SK-N-MC (cell line): Measurements from ENCODE around the gene FOXA3.

Experiments used
- DNase-seq: peaks from one replicate; pipeline ENCODE4 v3.0.0-alpha.2; 2011; ENCODE audit warnings: low read depth, low spot score
- H3K27ac ChIP-seq: fragments of 200-600 bp; sonication (generic); 2 replicates; pipeline ENCODE4 v1.5.1; 2016; ENCODE audit warnings: mixed run types
- H3K36me3 ChIP-seq: fragments of 200-600 bp; sonication (generic); 2 replicates; pipeline ENCODE4 v1.6.1; 2017; ENCODE audit warnings: antibody characterized with exemption, low read length, mixed read lengths; ENCODE audit not compliant: insufficient read depth
- H3K4me3 ChIP-seq: fragments of 200-600 bp; sonication (generic); 2 replicates; pipeline ENCODE4 v1.5.1; 2016
- H3K9ac ChIP-seq: fragments of 200-600 bp; sonication (generic); 2 replicates; pipeline ENCODE4 v1.8.0; 2017; ENCODE audit warnings: mixed run types, mixed read lengths; ENCODE audit not compliant: insufficient read length
- H3K9me3 ChIP-seq: fragments of 200-600 bp; sonication (generic); 2 replicates; pipeline ENCODE4 v1.6.1; 2017; ENCODE audit warnings: low read depth, mild to moderate bottlenecking, antibody characterized with exemption, low read length, moderate library complexity, mixed read lengths
- EZH2 ChIP-seq: fragments of 200-600 bp; sonication (generic); IDR thresholded peaks from one replicate; pipeline ENCODE4 v1.6.1; 2017; ENCODE audit warnings: antibody characterized with exemption
- FOXP2 ChIP-seq: optimal IDR thresholded peaks from 2 replicates; pipeline ENCODE3; 2011; ENCODE audit warnings: mild to moderate bottlenecking, moderate library complexity; ENCODE audit not compliant: insufficient read depth; ENCODE audit errors: extremely low read length, control extremely low read depth
- POLR2AphosphoS5 ChIP-seq: IDR thresholded peaks from 2 replicates; pipeline ENCODE4 v1.6.1; 2012; ENCODE audit warnings: mild to moderate bottlenecking, low read depth, low read length, borderline replicate concordance

The FOXA3 gene

GRCh38 chr19:45876161-45876410 lies 12.0 kb downstream of the FOXA3 start:
- H3K9me3 ChIP-seq = no peaks in the 10 kb centered on the region
- H3K9ac ChIP-seq = no peak overlapping the region
- H3K27ac ChIP-seq = no peak overlapping the region
- no peaks in the 10 kb centered on the region for H3K36me3 ChIP-seq
- no peak for TF ChIP-seq EZH2
- no peak for TF ChIP-seq POLR2AphosphoS5
- TF ChIP-seq FOXP2 = no peak
- no peak for DNase-seq
- H3K4me3 ChIP-seq = no peak overlapping the region

GRCh38 chr19:45876411-45877197 lies 12.5 kb downstream of the FOXA3 start:
- no peaks in the 10 kb centered on the region for H3K9me3 ChIP-seq
- H3K4me3 ChIP-seq = no peak overlapping the region
- H3K36me3 ChIP-seq = no peaks in the 10 kb centered on the region
- DNase-seq = no peak
- no peak for TF ChIP-seq FOXP2
- TF ChIP-seq EZH2 = no peak
- no peak for TF ChIP-seq POLR2AphosphoS5
- H3K27ac ChIP-seq = no peak overlapping the region
- H3K9ac ChIP-seq = no peak overlapping the region

- Histone ChIP-seq H3K36me3 (no peaks in the 10 kb centered on the region), H3K9me3 (no peaks in the 10 kb centered on the region), H3K4me3 (no peak overlapping the region), H3K27ac (no peak overlapping the region), H3K9ac (no peak overlapping the region)
- no peak for DNase-seq
- TF ChIP-seq POLR2AphosphoS5 = no peak
- no peak for TF ChIP-seq EZH2
- no peak for TF ChIP-seq FOXP2
These were observed 14.1 kb downstream of the FOXA3 start for GRCh38 chr19:45878043-45878794.

GRCh38 chr19:45879055-45879454 lies 14.9 kb downstream of the FOXA3 start:
- TF ChIP-seq EZH2 (no peak), FOXP2 (no peak), POLR2AphosphoS5 (no peak)
- Histone ChIP-seq H3K9me3 (no peaks in the 10 kb centered on the region), H3K9ac (no peak overlapping the region), H3K4me3 (no peak overlapping the region), H3K27ac (no peak overlapping the region), H3K36me3 (no peaks in the 10 kb centered on the region)
- no peak for DNase-seq

- DNase-seq = no peak
These were observed 15.8 kb downstream of the FOXA3 start for GRCh38 chr19:45879971-45880370.

GRCh38 chr19:45881082-45881908 lies 17.2 kb downstream of the FOXA3 start:
- TF ChIP-seq POLR2AphosphoS5 (no peak), EZH2 (no peak), FOXP2 (no peak)
- no peak overlapping the region for H3K27ac ChIP-seq
- H3K4me3 ChIP-seq = no peak overlapping the region
- no peaks in the 10 kb centered on the region for H3K9me3 ChIP-seq
- DNase-seq = no peak
- H3K36me3 ChIP-seq = no peaks in the 10 kb centered on the region
- H3K9ac ChIP-seq = no peak overlapping the region

More at GRCh38 chr19:45879971-45880370, 15.8 kb downstream of the FOXA3 start:
- no peak overlapping the region for H3K9ac ChIP-seq
- no peak for TF ChIP-seq POLR2AphosphoS5
- no peak for TF ChIP-seq FOXP2
- TF ChIP-seq EZH2 = no peak
- H3K27ac ChIP-seq = no peak overlapping the region
- no peak overlapping the region for H3K4me3 ChIP-seq
- H3K36me3 ChIP-seq = no peaks in the 10 kb centered on the region
- no peaks in the 10 kb centered on the region for H3K9me3 ChIP-seq

- H3K4me3 ChIP-seq = no peak overlapping the region
- TF ChIP-seq EZH2 (no peak), FOXP2 (no peak), POLR2AphosphoS5 (no peak; the same call in 1 of the 2 replicates)
These were observed 17.9 kb downstream of the FOXA3 start for GRCh38 chr19:45881909-45882528.

More at GRCh38 chr19:45881909-45882528, 17.9 kb downstream of the FOXA3 start:
- no peaks in the 10 kb centered on the region for H3K9me3 ChIP-seq
- H3K36me3 ChIP-seq = no peaks in the 10 kb centered on the region
- no peak overlapping the region for H3K9ac ChIP-seq
- DNase-seq = no peak
- no peak overlapping the region for H3K27ac ChIP-seq
